OCI-M1 (cell line): ENCODE measurements around the gene EXOC6B.
"Not testable (repeated sequence)": the region's sequence is repeated elsewhere in the genome, so short reads cannot be mapped to it uniquely, and the experiment has no call there.

Experiments used
- DNase-seq: peaks from one replicate; lab custom pipeline; 2025; lab: John Stamatoyannopoulos, UW

EXOC6B gene

DNA sequence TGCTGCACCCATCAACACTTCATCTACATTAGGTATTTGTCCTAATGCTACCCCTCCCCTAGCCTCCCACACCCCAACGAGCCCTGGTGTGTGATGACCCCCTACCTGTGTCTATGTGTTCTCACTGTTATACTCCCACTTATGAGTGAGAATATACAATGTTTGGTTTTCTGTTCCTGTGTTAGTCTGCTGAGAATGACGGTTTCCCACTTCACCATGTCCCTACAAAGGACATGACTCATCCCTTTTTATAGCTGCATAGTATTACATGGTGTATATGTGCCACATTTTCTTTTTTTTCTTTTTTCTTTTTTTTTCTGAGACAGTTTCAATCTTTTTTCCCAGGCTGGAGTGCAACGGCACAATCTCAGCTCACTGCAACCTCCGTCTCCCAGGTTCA lies 394.1 kb downstream of the EXOC6B start:
- no peak for DNase-seq

DNA sequence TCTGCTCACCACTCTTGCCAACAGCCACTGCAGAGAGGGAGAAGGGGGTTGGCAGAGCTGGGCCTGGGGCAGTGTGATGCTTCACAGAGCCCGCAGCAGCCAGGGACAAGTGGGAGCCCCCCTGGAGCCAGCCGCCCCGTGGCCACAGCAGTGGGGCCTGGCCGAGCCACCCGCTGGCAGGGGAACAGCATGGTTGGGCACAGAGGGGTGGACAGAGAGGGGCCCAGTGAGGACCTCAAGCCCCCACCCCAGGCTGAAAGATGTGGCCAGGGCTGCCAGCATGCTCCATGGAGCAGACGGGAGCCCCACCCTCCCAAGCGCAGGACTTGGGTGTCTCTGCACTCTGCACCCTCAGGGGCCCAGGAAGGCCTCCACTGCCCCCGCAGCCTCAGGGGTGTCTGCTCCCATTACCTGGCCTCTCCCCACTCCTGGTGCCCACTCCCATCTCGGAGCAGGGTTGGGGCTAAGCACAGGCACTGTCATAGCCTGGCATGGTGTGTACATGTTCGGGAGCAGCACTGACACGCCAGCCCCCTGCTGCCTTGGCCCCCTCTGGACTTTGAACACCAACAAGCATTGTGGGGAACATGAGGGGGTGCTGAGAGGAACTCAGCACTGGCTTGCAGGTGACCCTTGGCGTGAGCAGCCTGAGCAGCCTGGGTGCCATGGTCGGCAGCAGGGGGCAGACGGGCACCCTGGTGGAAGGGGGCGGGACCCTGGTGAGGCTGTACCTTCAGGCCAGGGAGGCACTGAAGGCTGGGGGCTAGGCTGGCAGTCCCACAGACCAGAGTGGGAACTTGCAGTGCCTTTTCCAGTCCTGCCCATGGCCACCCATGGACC lies 398.6 kb downstream of the EXOC6B start:
- DNase-seq: no peak

DNA sequence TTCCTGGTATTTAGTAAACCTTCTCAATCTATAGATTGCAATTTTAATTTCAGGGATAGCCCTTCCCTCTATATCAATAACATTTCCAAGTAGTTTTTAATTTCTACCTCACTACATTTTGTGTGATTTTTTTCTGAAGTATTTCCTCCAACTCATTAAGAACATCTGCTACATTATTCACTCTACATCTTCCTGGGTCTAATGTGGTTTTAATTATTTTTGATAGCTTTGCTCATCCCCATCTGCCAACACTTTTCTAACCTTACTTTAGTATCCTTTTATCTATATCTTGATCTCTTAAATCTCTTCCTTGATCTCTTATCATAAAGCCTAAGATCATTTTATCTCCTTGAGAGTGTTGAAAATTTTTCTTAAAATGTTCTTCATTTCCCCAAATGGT lies 399.8 kb downstream of the EXOC6B start:
- DNase-seq: no peak

DNA sequence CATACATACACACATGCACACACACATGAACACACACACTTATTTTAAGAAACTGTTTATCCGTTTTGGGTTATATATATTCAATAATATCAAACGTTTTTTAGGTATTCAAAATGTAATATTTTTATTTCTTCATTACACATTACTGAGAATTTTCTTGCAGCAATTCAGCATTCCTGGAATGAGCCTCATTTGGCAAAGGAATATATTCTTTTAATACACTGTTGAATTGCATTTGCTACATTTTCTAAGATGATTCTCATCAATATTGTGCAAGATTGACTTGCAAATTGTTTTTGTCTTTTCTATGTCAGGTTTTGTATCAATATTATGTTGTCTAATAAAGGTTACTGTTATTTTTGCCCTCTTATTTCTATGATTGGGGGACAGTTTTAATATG lies 402.1 kb downstream of the EXOC6B start:
- no peak for DNase-seq

DNA sequence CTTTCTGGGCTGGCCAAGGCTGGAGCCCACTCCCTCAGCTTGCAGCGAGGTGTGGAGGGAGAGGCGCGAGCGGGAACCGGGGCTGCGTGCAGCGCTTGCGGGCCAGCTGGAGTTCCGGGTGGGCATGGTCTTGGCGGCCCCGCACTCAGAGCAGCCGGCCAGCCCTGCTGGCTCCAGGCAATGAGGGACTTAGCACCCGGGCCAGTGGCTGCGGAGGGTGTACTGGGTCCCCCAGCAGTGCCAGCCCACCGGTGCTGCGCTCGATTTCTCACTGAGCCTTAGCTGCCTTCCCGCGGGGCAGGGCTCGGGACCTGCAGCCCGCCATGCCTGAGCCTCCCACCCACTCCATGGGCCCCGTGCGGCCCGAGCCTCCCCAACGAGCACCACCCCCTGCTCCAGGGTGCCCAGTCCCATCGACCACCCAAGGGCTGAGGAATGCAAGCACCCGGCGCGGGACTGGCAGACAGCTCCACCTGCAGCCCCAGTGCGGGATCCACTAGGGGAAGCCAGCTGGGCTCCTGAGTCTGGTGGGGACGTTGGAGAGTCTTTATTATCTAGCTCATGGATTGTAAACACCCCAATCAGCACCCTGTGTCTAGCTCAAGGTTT lies 404.0 kb downstream of the EXOC6B start:
- DNase-seq: not testable (repeated sequence)

DNA sequence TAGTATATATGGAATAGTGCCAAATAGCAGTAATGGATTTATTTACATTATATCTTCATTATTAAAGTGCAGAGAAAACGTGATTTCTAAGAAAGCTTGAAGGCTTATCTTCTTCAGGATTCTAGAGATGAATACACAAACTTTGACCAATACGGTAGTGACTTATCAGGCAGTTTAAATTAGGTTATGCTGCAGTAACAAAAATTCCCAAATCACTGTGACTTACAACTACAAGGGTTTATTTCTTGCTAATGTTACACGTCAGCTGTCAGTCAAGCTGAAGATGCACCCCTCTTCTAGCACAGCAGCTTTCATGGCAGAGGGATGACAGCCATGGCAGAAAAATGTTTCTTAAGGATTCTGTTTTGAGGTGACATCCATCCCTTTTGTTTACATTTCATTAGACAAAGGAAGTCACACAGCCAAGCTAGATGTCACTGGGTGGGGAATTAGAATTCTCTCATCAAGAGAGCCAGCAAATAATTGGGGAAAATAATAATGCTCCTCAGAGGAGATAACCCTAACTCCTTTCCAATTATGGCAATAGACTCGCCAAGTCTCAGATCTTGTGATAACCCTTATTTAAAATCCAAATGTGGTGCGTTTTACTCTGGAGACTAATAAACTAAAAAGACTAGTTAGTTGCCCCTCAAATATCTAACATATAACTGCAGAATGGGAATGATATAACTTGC lies 409.9 kb downstream of the EXOC6B start:
- DNase-seq: no peak

DNA sequence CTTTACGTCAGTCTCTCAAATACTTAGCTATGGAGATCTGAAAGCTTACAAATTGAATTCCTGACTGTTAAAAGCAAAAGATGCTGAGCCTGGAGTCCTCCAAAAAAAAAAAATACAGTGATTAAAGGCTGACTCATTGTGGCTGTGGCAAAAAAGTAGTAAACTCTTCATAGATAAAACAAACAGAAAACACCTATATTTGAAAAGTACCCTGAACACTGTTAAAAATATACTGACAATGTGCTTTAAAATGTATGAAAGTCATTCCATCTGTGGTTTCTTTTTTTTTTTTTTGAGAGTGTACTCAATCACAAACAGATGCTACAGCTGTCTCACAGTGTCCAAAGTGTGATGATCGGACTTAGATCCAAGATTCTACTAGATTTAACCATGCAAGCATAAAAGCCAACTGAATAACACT lies 410.6 kb downstream of the EXOC6B start:
- no peak for DNase-seq

DNA sequence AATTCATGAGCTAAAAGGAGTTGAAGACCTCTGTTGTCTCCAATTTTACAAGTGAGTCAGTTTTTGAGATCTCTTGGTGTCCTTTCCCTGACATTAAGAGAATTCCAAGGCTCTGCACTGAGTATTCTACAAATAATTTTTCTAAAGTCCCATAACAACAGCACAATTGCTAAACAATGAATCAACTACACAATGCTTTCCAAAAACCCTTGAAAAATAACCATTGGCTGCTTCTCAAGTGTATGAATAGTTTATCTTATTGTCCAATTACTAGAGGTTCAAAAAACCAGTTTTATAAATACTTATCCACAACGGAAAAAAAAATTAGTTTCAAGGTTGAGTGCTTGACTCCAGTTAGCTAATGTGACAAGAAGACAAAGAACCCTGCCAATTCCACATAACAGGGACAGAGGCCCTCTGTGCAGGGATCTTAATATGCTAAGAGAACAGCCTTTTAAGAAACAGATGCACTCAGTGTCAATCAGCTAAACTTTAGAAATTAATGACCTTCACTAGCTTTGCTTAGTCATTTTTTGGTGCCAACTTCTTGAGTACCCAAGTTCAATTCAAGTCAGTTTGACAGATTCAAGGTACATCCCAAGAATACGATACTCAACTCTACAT lies 411.6 kb downstream of the EXOC6B start:
- DNase-seq: no peak

DNA sequence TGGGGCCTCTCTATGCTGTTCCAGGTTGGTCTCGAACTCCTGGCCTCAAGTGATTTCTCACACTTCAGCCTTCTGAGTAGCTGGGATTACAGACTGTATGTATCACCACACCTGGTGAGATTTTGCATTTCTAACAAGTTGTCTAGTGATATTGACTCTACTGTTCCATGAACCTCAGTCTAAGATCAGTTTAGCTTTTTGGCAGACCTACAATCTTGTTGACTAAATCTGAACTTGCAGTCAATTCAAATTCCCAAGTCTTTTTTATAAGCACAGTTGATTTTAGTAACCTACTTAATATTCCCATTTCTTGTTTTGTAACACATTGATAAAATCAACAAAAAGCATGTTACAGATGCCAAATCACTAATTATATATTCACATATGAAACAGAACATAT lies 412.1 kb downstream of the EXOC6B start:
- no peak for DNase-seq

DNA sequence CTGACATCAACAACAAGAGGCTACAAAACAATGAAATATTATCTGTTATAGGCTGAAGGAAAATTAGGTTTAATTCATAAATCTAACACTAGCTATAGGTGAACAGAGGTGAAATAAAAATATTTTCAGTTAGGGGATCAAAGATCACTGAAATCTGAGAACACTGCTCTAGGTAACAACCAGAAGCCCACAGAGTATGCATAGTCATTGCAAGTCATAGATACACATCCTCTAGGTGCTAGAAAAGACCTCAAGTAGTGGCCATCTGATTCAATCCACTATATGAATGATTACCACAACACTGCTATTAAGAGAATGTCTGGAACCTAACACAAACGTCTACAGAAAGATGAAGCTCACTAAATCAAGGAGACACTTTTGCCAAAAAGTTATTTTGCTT lies 413.6 kb downstream of the EXOC6B start:
- no peak for DNase-seq

DNA sequence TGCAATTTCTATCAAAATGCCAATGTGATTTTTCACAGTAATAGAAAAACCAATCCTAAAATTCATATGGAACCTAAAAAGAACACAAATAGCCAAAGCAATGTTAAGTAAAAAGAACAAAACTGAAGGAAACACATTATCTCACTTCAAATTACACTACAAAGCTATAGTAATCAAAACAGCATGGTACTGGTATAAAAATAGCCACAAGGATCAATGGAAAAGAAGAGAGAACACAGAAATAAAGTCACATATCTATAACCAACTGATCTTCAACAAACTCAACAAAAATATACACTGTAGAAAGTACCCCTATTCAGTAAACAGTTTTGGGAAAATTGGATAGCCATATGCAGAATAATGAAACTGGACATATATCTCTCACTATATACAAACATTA lies 426.0 kb downstream of the EXOC6B start:
- DNase-seq: no peak

DNA sequence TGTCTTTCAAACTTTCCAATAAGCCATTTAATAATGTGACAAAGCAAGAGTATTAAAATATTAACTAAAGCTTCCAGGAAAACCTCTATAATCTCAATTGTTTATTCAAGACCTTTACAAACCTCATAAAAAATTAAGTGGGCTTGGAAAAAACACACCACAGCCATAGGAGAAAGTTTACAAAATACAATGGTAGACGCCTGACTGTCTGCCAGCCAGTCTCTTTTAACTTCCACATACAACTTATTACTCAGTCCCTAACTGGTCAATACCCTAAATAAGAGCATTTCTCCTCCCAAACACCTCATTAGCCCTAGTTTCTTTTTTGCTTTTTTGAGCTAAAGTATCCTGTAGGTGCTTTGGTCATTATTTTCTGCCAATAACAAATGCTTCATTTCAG lies 430.7 kb downstream of the EXOC6B start:
- DNase-seq: no peak

DNA sequence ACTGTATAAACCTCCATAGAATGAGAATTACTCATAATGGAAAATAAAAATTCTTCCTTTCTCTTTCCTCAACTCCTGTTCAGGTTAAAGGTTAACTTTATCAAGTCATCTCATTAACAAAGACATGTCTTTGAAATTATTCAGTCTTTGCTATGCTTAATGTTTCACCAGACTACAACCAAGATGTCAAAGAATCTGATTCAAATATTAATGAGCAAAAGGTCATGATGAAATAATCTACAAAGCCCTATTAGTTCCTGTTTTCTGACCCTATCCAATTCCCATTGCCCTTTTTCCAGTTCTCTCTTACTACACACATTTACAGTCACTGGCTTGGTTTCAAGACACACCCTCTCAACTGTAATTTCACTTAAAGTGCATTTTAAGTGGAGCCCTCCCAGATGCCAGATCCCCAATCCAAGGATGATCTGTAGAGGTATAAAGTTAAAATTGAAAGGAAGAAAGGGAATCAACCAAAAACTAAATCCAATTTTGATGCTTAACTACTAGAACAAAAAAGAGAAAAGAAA lies 431.2 kb downstream of the EXOC6B start:
- DNase-seq: no peak

DNA sequence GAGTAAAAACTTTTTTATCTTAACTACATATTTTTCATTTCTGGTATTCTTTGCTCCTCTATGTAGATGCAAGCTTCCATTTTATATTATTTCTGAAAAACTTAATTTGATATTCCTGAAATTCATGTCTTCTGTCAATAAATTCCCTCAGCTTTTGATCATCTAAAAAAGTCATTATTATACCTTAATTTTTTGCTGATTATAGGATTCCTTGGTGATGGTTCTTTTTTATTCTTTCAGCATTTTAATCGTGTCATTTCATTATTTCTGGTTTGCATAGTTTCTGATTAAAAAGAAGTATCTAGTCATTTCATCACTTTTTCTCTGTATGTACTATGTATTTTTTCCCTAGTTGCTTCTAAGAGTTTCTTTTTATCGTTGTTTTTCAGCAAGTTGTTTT lies 436.4 kb downstream of the EXOC6B start:
- DNase-seq: no peak

DNA sequence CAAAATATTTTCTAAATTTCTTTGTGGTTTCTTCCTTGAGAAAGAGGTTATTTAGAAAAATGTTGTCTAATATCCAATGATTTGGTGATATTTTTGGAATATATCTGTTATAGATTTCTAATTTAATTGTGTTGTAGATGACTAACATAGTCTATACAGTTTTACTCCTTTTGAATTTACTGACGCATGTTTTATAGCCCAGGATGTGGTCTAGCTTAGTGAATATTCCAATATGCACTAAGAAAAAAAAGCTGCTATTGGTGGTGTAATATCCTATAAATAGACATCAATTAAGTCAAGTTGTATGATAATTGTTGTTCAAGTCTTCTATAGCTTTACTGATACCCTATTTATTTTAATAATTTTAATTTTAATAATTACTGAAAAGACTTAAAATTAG lies 437.6 kb downstream of the EXOC6B start:
- no peak for DNase-seq

DNA sequence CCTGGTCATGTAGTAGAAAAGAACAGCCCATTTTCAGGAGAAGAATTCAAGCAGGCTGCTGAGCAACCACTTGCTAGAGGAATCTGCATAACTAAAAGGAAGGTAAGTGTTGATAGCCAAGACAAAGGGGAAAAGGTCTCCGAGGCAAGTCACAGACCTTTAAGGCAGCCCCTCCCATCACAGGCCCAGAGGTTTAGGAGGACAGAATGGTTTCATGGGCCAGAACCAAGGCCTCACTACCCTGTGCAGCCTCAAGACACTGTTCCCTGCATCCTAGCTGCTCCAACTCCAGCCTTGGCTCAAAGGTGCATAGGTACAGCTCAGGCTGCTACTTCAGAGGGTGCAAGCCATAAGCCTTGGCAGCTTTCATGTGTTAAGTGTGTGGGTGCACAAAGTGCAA lies 439.5 kb downstream of the EXOC6B start:
- no peak for DNase-seq

DNA sequence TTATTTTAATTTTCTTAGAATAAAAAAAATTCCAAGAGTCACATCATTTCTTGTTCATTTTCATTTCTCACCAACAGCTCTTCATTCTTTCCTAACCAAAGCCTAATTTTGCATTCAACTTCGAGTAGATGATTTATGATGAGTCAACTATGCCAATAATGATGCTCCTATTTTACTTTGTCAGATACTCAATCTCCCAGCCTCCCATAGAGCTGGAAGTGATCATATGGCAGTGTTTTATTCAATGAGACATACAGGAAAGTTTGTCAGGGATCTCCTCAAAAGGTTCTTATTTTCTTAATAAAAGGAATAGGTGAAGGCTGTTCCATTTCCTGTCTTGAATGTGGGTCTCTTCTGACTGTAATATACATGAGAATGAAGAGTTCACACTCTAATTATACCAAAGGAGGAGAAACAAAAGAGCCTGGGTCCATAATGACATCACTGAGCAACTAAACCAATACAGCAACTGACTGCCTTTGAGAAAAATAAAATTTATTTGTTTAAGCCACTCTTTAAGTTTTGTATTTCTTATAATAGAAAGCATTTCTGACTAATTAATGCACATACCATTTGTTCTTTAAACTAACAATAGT lies 447.0 kb downstream of the EXOC6B start:
- no peak for DNase-seq

DNA sequence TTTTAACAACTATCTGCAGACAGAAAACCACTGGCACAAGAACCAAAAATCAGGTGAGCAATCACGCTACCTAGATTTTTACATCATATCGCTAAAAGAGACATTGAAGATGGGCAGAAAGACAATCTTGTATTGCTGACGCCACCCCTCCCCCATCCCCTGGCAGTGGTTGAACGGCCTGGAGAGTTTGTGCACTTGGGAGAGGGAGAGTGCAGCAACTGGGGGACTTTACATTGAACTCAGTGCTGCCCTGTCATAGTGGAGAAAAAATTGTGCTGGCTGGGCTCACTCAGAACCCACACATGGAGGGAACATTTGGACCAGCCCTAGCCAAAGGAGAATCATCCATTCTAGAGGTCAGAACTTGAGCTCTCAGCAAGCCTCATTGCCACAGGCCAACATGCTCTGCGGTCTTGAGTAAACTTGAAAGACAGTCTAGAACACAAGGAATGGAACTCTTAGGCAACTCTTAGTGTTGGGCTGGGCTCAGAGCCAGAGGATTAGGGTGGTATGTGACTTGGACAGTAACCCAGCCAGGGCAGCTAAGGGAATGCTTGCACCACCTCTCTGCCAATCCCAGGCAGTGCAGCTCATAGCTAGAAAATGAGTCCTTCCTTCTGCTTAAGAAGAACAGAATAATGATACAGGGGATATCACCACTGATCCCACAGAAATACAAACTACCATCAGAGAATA lies 458.2 kb downstream of the EXOC6B start:
- peak; percentile 22 for DNase-seq

DNA sequence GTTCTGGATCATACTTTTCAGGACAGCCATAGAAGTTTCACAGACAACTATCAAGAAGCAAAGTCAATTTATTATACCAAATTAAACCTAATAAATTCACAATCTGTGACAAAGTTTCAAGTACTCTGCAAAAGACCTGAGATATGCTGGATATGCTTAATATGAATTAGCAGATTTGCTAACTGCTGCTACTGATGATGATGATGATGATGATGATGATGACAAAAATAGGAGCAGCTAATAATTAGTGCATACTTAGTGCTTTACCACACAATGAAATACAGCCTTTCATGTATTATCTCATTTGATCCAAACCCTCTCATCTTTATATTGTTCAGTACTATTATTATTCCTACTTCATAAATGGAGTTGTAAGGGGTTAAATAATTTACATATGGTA lies 462.4 kb downstream of the EXOC6B start:
- no peak for DNase-seq

DNA sequence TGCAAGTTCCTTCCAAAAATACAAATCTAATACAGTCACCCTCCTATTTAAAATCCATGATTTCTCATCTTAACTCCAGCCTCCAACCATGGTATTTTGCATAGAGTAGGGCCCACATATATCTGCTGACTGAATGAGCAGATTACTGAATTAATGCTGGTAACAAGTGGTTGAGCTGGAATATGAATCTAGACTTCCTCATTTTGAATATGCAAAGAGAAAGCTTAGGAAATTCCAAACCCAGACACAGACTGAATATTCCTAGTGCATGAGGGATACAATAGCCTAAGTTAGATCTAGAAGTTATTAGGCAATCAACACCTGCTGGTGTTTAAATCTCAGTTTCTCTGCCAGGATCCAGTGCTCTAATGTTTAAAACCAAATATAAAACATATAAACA lies 463.1 kb downstream of the EXOC6B start:
- no peak for DNase-seq

DNA sequence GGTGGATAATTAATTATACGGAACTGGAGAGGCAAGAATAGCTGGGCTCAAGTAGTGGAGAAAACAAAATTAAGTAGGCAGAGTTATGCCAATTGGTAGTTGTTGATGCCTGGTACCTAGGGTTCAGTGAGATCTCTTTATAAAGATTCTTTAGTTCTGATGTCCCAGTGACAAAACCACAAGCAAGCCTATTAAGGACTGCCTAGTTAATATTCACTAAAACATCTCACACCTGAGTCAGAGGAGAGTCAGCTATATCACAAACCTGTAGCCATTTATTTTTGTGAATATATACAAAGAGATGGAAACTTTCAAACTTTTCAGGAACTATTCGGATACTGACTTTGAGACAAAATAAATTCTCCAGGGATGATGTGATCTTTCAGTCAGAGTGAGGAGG lies 464.3 kb downstream of the EXOC6B start:
- DNase-seq: no peak

DNA sequence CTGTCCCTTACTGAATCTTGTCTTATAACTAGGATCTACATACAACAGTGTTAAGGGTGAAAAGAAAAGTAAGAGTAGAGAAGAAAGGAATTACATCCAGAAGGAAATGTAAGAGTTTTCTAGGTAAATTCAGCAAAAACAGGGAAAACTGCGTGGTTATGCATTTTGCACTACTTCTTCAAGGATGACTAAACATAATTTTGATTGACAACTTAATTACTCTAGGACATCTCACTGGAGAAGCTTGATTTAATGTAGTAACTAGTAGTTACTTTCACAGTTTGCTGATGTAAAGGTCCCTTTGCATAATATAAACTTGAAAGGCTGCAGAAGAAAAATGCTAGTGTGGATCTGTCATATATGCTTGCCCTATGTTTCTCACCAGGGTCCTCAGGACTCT lies 464.8 kb downstream of the EXOC6B start:
- DNase-seq: no peak
